Endodermal cell (in vitro differentiated cells): ENCODE measurements around the gene SLFN11. TPM values are rescaled to one million over a fixed set of nuclear protein-coding genes. Genes with fewer than 3 reads are reported as not detected.

Source experiments
- DNase-seq: peaks from one replicate; pipeline ENCODE4 v3.0.0-alpha.2; 2017
- H3K27ac ChIP-seq: 2 replicates; pipeline ENCODE4 v1.5.1; 2013; ENCODE audit warnings: mild to moderate bottlenecking, low read depth, low read length, moderate library complexity
- H3K27me3 ChIP-seq: 2 replicates; pipeline ENCODE4 v1.6.1; 2013; ENCODE audit warnings: mild to moderate bottlenecking, low read length, moderate library complexity; ENCODE audit not compliant: insufficient read depth, control insufficient read depth, poor library complexity, severe bottlenecking
- H3K36me3 ChIP-seq: 2 replicates; pipeline ENCODE4 v1.7.0; 2013; ENCODE audit warnings: mild to moderate bottlenecking, low read length, moderate library complexity; ENCODE audit not compliant: control insufficient read depth, insufficient read depth
- H3K4me1 ChIP-seq: one replicate; pipeline ENCODE4 v1.7.0; 2013; ENCODE audit warnings: low read length; ENCODE audit not compliant: control insufficient read depth, insufficient read depth
- H3K4me3 ChIP-seq: 2 replicates; pipeline ENCODE4 v1.5.1; 2013; ENCODE audit warnings: mild to moderate bottlenecking, low read length, moderate library complexity
- H3K9ac ChIP-seq: 2 replicates; pipeline ENCODE4 v1.6.1; 2013; ENCODE audit warnings: mild to moderate bottlenecking, low read length, moderate library complexity; ENCODE audit not compliant: poor library complexity, severe bottlenecking; ENCODE audit errors: extremely low read depth
- H3K9me3 ChIP-seq: 2 replicates; pipeline ENCODE4 v1.6.1; 2013; ENCODE audit warnings: mild to moderate bottlenecking, low read length, moderate library complexity; ENCODE audit not compliant: control insufficient read depth
- H3K27ac Mint-ChIP-seq: 2 replicates; pipeline ENCODE4 v1.8.0; 2020; ENCODE audit warnings: mixed read lengths
- H3K27me3 Mint-ChIP-seq: 2 replicates; pipeline ENCODE4 v1.8.0; 2021; ENCODE audit warnings: mild to moderate bottlenecking, mixed read lengths; ENCODE audit not compliant: insufficient read depth
- H3K36me3 Mint-ChIP-seq: 2 replicates; pipeline ENCODE4 v1.8.0; 2020; ENCODE audit warnings: low read depth, mixed read lengths
- H3K4me1 Mint-ChIP-seq: 2 replicates; pipeline ENCODE4 v1.8.0; 2020; ENCODE audit warnings: mixed read lengths
- H3K4me3 Mint-ChIP-seq: 2 replicates; pipeline ENCODE4 v1.8.0; 2020; ENCODE audit warnings: mild to moderate bottlenecking, moderate library complexity, mixed read lengths
- H3K9me3 Mint-ChIP-seq: 2 replicates; pipeline ENCODE4 v1.8.0; 2020; ENCODE audit warnings: mild to moderate bottlenecking, mixed read lengths
- CTCF ChIP-seq: fragments of 200-600 bp; sonication (generic); conservative IDR thresholded peaks from 2 replicates; pipeline ENCODE4 v1.5.0; 2021; ENCODE audit warnings: antibody characterized with exemption, mild to moderate bottlenecking
- WGBS, 2 experiments: methylation state at CpG; one replicate each; pipeline versions ENCODE4 v1.1.5 to v1.1.7; 2013; ENCODE audit warnings: missing lambda C conversion rate in 2 of 2, mixed read lengths in 1 of 2; ENCODE audit not compliant: insufficient coverage in 1 of 2, insufficient read length in 1 of 2; 5-methylcytosine and 5-hydroxymethylcytosine counted together
- total RNA-seq, 2 donors: library from RNA; stranded (reverse); fragmentation: NEBNext Ultra II Directional in 1 of 2; extraction: Animal tissue kit (Norgen Biotek cat#: 25700) in 1 of 2; gene quantifications; 2 replicates in 1 of 2; 3 replicates in 1 of 2; pipeline ENCODE4 v1.2.1, GENCODE V29; 2021

Gene SLFN11
- total RNA-seq, 2 donors from 2014 or later = 0.31 to 0.71 TPM

- H3K9me3 ChIP-seq = no peaks in the 10 kb centered on the region
- H3K27me3 ChIP-seq = peaks cover 68% of the 10 kb centered on the region
- Mint-ChIP-seq H3K36me3 (no peaks in the 10 kb centered on the region), H3K27ac (no peak overlapping the region), H3K9me3 (peaks cover 4% of the 10 kb centered on the region), H3K4me3 (no peak overlapping the region), H3K4me1 (peaks cover 10% of the 10 kb centered on the region), H3K27me3 (peaks cover 63% of the 10 kb centered on the region)
- H3K27ac ChIP-seq = no peak overlapping the region
- TF ChIP-seq CTCF = no peak
- peaks cover 5% of the 10 kb centered on the region for H3K4me1 ChIP-seq
- no peak overlapping the region for H3K4me3 ChIP-seq
- H3K36me3 ChIP-seq = no peaks in the 10 kb centered on the region
- DNase-seq = no peak
- WGBS, 2 experiments = 62 to 67% methylated on average over 1 of the region's 1 CpG
- no peak overlapping the region for H3K9ac ChIP-seq
Observed at GRCh38 chr17:35376245-35376644, 2.8 kb upstream of the SLFN11 start.

GRCh38 chr17:35374766-35375344, 1.4 kb upstream of the SLFN11 start:
- no peak overlapping the region for H3K4me3 Mint-ChIP-seq
- 60 to 90% methylated on average over 1 to 3 of the region's 3 CpGs for WGBS, 2 experiments
- Histone ChIP-seq H3K27ac (no peak overlapping the region), H3K27me3 (peaks cover 82% of the 10 kb centered on the region), H3K4me3 (no peak overlapping the region), H3K9me3 (no peaks in the 10 kb centered on the region), H3K9ac (no peak overlapping the region), H3K4me1 (peaks cover 5% of the 10 kb centered on the region), H3K36me3 (no peaks in the 10 kb centered on the region)
- H3K4me1 Mint-ChIP-seq = peaks cover 10% of the 10 kb centered on the region
- no peak overlapping the region for H3K27ac Mint-ChIP-seq
- no peaks in the 10 kb centered on the region for H3K36me3 Mint-ChIP-seq
- H3K27me3 Mint-ChIP-seq = peaks cover 77% of the 10 kb centered on the region
- no peak for TF ChIP-seq CTCF
- DNase-seq = no peak
- H3K9me3 Mint-ChIP-seq = peaks cover 5% of the 10 kb centered on the region

- H3K27ac Mint-ChIP-seq = no peak overlapping the region
- Histone ChIP-seq H3K27ac (no peak overlapping the region), H3K27me3 (peaks cover 86% of the 10 kb centered on the region), H3K9ac (no peak overlapping the region), H3K4me3 (peak overlapping the region; percentile 77), H3K36me3 (no peaks in the 10 kb centered on the region), H3K4me1 (peaks cover 5% of the 10 kb centered on the region), H3K9me3 (no peaks in the 10 kb centered on the region)
- peak; percentile 80 for DNase-seq
- TF ChIP-seq CTCF = no peak
- H3K4me3 Mint-ChIP-seq = peak overlapping the region; percentile 64
- H3K9me3 Mint-ChIP-seq = peaks cover 7% of the 10 kb centered on the region
- peaks cover 10% of the 10 kb centered on the region for H3K4me1 Mint-ChIP-seq
- H3K36me3 Mint-ChIP-seq = no peaks in the 10 kb centered on the region
- 9 to 20% methylated on average over 23 to 45 of the region's 47 CpGs for WGBS, 2 experiments
- H3K27me3 Mint-ChIP-seq = peaks cover 84% of the 10 kb centered on the region
Observed at GRCh38 chr17:35373984-35374765, 754 bp upstream of the SLFN11 start.
